Measurements from ENCODE around the gene DNAH3.
A peak's percentile ranks its signal among the peaks of the same experiment; 100 is the strongest.

- TF ChIP-seq CTCF (conservative IDR thresholded peaks at IDR 0.05; ENCODE audit: low read depth in 2 of 2) (peak; percentile 57 to 67), ZNF331 (CRISPR knock-in tag; IDR thresholded peaks at IDR 0.05; ENCODE audit: low read depth) (no peak), EZH2 (IDR thresholded peaks at IDR 0.05; ENCODE audit: low read depth, unreplicated experiment) (no peak), EZH2phosphoT487 (IDR thresholded peaks at IDR 0.05; ENCODE audit: unreplicated experiment) (no peak), POLR2AphosphoS5 (IDR thresholded peaks at IDR 0.05; ENCODE audit: low read depth) (no peak), JUNB (IDR thresholded peaks at IDR 0.05; ENCODE audit: unreplicated experiment) (no peak), REST (IDR thresholded peaks at IDR 0.05; ENCODE audit: unreplicated experiment) (no peak), CREB1 (CRISPR knock-in tag; IDR thresholded peaks at IDR 0.05; ENCODE audit: low read depth) (no peak), NANOG (IDR thresholded peaks at IDR 0.05; ENCODE audit: borderline replicate concordance) (no peak), ZNF114 (CRISPR knock-in tag; IDR thresholded peaks at IDR 0.05) (no peak), ETS1 (IDR thresholded peaks at IDR 0.05) (no peak)
These were observed 48.8 kb downstream of the DNAH3 start for GRCh38 chr16:21101631-21102420.

Data from GM23338 (cell line).